ENCODE measurements around the gene AURKAIP1. TPM values are rescaled to one million over a fixed set of nuclear protein-coding genes. Genes with fewer than 3 reads are reported as not detected.
"Not testable (repeated sequence)": the region's sequence is repeated elsewhere in the genome, so short reads cannot be mapped to it uniquely, and the experiment has no call there.

AURKAIP1 gene
- total and polyA plus RNA-seq, 2 of the 4 experiments (the other 2 are of a cell fraction): 45.7 to 107 TPM

- CTCF ChIA-PET; H3K4me3 ChIP-seq (ENCODE audit: insufficient read depth, low read depth, low read length); H4K8ac ChIP-seq (ENCODE audit: low read depth in 2 of 2, low read length in 2 of 2); H4K91ac ChIP-seq (ENCODE audit: insufficient read depth, low read depth, low read length); ATAC-seq (ENCODE audit: low read depth); H3K27ac ChIP-seq (ENCODE audit: insufficient read depth, low read length); H2BK20ac ChIP-seq (ENCODE audit: low read depth, low read length); H2BK15ac ChIP-seq (ENCODE audit: low read depth, low read length); H3K27me3 ChIP-seq (ENCODE audit: control insufficient read depth, insufficient read depth, low read length); H3K18ac ChIP-seq (ENCODE audit: low read depth, low read length); intact Hi-C loops (cut with micrococcal nuclease); H2BK5ac ChIP-seq (ENCODE audit: low read depth, low read length, poor library complexity, severe bottlenecking); H2AK9ac ChIP-seq (replicated peaks; ENCODE audit: low read depth, low read length, poor library complexity); H3K4me2 ChIP-seq (ENCODE audit: low read depth, low read length); BruUV-seq (replicated peaks); H2AK5ac ChIP-seq (ENCODE audit: low read depth, low read length); H3K4ac ChIP-seq (ENCODE audit: low read depth, low read length); H3K14ac ChIP-seq (replicated peaks; ENCODE audit: low read depth, low read length); H3K23ac ChIP-seq (ENCODE audit: low read depth, low read length); H4K5ac ChIP-seq (ENCODE audit: low read depth, low read length); POLR2A ChIA-PET (ENCODE audit: unreplicated experiment); DNase-seq; H2BK120ac ChIP-seq (ENCODE audit: low read depth, low read length); H2AFZ ChIP-seq (replicated peaks; ENCODE audit: low read length, poor library complexity); in situ Hi-C loops (cut with MboI; ENCODE audit: low sequenced_read_pairs); H3K9me3 ChIP-seq (ENCODE audit: control insufficient read depth, insufficient read depth, low read length); H3K9ac ChIP-seq (ENCODE audit: low read depth, low read length); dilution Hi-C loops (cut with HindIII; ENCODE audit: low sequenced_read_pairs, unreplicated experiment); H3K56ac ChIP-seq (ENCODE audit: extremely low read depth, insufficient read depth, low read length): not testable (repeated sequence)
- Histone ChIP-seq H3K4me1 (ENCODE audit: control insufficient read depth, insufficient read depth, low read length) (peaks cover 14% of the 10 kb centered on the region), H3K79me1 (ENCODE audit: low read depth in 1 of 2, low read length in 2 of 2) (peaks cover 22 to 72% of the 10 kb centered on the region in 2 experiments), H4K20me1 (ENCODE audit: insufficient read depth, low read length) (peaks cover 29% of the 10 kb centered on the region; the same call in 1 of the 2 replicates), H3K9me1 (ENCODE audit: insufficient read depth, low read length) (peaks cover 11% of the 10 kb centered on the region), H3K36me3 (ENCODE audit: control insufficient read depth, insufficient read depth, low read length) (peaks cover 44% of the 10 kb centered on the region)
- 94% methylated on average over 3 of the region's 9 CpGs; no CpG with 5 or more reads in 1 of the 2 experiments for WGBS, 2 experiments (ENCODE audit: extremely low coverage in 2 of 2, insufficient read length in 1 of 2)
Measured at GRCh38 chr1:1402901-1403392, 27.9 kb upstream of the AURKAIP1 start.
